BLaER1 (cell line): ENCODE data around the gene RNF169.

Source experiments
- H3K27ac ChIP-seq: shearing (Covaris generic); formaldehyde crosslinking; 2 replicates; pipeline ENCODE4 v1.8.1; 2022
- H3K27me3 ChIP-seq: shearing (Covaris generic); formaldehyde crosslinking; 2 replicates; pipeline ENCODE4 v1.8.1; 2022
- H3K36me3 ChIP-seq: shearing (Covaris generic); formaldehyde crosslinking; 2 replicates; pipeline ENCODE4 v1.8.1; 2022
- H3K4me1 ChIP-seq: shearing (Covaris generic); formaldehyde crosslinking; 2 replicates; pipeline ENCODE4 v1.8.1; 2022
- H3K4me2 ChIP-seq: shearing (Covaris generic); formaldehyde crosslinking; 2 replicates; pipeline ENCODE4 v1.8.1; 2022
- H3K4me3 ChIP-seq: shearing (Covaris generic); formaldehyde crosslinking; 2 replicates; pipeline ENCODE4 v1.8.1; 2022
- H3K9ac ChIP-seq: shearing (Covaris generic); formaldehyde crosslinking; 2 replicates; pipeline ENCODE4 v1.8.1; 2022
- H3K9me3 ChIP-seq: shearing (Covaris generic); formaldehyde crosslinking; 2 replicates; pipeline ENCODE4 v1.8.1; 2022
- H4K20me1 ChIP-seq: shearing (Covaris generic); formaldehyde crosslinking; 2 replicates; pipeline ENCODE4 v1.8.1; 2022
- Cebpa-rat ChIP-seq: shearing (Covaris generic); IDR thresholded peaks from 2 replicates; pipeline ENCODE4 v1.8.1; 2022

Gene RNF169

DNA sequence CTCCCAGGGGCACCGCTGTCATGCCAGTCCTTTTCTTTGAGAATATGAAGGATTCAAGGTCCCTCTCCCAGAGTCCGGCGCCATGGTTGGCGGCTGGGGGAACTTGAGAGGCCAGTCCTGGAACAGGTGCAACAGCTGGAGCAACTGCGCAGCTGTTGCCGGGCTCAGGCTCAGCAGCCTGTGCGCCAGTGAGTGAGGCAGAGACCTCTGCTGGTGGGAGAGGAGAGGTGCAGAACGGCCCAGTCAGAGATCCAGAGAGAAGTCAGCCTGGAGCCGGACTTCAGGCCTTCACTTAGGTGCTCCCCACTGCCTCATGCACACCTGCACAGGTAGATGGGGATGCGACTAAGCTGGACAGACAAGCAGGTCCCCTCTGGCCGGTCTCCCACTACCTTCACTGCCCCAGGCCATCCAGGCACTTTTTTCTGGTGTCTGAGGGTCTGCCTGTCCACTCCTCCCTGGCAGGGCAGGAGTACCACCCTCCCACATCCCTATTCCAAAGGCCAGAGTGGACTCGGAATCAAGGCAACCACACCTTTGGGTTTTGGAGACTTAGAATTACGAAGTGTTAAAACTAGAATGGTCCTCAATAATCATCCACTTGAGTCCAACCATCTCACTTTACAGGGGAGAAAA, 22.0 kb upstream of the RNF169 start:
- no peak for TF ChIP-seq Cebpa-rat
- Histone ChIP-seq H3K4me3 (no peak overlapping the region), H3K4me1 (no peaks in the 10 kb centered on the region), H3K27ac (no peak overlapping the region), H3K9ac (no peak overlapping the region), H3K36me3 (no peaks in the 10 kb centered on the region), H3K9me3 (peaks cover 12% of the 10 kb centered on the region), H3K4me2 (no peak overlapping the region), H4K20me1 (no peaks in the 10 kb centered on the region; the same call in 1 of the 2 replicates), H3K27me3 (peaks cover 34% of the 10 kb centered on the region)

DNA sequence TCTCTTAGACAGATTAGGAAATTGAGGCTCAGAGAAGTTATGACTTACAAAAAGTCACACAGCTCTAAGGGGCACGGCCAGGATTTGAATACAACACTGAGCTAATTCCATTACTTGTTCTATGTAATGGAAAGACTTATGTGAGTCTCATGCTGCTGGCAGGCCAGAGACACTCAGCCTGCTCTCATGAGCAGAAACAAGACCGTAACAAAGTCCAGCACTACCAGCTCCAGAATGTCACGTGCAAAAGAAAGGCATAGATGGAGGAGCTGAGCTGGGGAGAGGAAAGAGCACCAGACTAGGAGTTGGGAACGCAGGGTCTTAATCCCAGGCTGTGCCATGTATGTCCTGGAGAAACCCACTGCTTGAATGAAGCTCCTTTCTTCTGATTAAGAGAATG, 19.3 kb upstream of the RNF169 start:
- peaks cover 51% of the 10 kb centered on the region for H3K27me3 ChIP-seq

DNA sequence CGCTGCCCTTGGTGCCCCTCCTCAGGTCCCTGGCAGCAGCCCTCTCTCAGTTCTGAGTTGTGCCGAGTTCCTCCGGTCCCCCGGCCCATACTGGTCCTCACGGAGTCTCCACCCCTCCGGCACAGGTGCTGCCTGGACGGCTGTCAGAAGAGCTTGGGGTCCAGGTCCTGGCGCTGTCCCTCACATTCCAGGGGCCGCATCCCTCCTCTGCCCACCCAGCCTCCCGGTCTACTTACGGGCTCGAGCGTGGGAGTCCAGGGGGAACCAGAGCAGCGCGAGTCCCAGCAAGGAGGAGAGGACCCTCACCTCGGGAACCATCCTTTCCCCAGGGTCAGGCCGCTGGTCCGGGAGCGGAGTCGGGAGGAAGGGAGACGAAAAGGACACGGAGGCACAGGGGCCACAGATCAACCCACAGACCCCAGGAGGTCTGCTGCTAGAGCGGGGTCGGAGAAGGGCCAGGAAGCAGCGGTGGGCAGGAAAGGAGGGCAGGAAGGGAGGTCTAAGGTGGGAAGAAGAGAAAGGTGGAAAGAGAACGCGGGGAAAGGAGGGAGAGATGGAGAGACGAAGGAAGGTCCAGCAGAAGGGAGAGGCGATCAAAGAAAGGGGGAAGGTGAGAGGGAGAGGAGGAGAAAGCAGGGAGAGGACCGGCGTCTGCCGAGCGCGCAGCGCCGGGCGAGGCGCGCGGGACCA, 17.9 kb upstream of the RNF169 start:
- Histone ChIP-seq H3K9ac (no peak overlapping the region), H3K9me3 (peaks cover 19% of the 10 kb centered on the region), H3K27ac (no peak overlapping the region), H3K36me3 (no peaks in the 10 kb centered on the region), H4K20me1 (no peaks in the 10 kb centered on the region; the same call in 1 of the 2 replicates), H3K4me1 (no peaks in the 10 kb centered on the region), H3K4me2 (no peak overlapping the region), H3K4me3 (0 out of 2 replicates have a peak overlapping the region, but pooled peaks have one; percentile 19), H3K27me3 (peaks cover 51% of the 10 kb centered on the region)
- TF ChIP-seq Cebpa-rat = no peak

More for the DNA sequence above, 19.3 kb upstream of the RNF169 start:
- H3K4me2 ChIP-seq = no peak overlapping the region
- no peak for TF ChIP-seq Cebpa-rat
- no peak overlapping the region for H3K9ac ChIP-seq
- H4K20me1 ChIP-seq = no peaks in the 10 kb centered on the region; the same call in 1 of the 2 replicates
- no peaks in the 10 kb centered on the region for H3K4me1 ChIP-seq
- H3K36me3 ChIP-seq = no peaks in the 10 kb centered on the region
- H3K4me3 ChIP-seq = no peak overlapping the region
- no peak overlapping the region for H3K27ac ChIP-seq
- H3K9me3 ChIP-seq = peaks cover 19% of the 10 kb centered on the region

DNA sequence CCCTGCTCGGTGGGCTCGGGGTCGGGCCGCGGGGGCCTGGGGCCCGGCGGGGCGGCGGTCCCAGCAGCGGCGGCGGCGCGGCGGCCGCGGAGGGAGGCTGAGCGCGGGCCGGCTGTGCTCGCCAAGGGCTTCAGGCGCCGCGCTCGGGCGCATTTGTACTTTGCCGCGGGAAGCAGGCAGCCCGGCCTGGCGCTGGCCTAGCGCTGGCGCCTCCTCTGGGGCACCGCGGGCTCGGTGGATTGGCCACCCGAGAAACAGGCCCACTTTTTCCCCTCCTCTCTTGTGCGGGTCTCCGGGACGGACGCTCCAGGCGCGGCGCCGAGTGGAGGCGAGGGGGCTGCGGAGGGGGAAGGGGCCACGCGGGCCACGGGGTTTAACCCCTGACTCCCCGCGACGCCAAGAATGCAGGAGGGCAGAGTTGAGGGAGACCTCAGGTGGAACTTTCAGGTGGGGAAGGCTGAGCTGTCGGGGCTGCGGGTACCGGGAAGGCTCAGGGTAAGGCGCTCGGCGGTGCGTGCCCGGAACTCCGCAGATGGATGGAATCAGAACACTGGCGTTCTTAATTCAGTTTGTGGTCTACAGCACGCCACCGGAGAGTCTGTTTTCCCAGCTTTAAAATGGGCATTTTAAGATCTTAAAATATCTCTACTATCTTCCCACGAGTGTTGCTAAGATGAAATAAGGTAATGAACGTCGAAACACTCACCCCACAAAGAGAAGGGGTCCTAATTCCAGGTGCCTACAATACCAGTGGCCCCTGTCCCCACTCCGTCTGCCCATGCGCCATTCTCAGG, 17.2 kb upstream of the RNF169 start, which contains the start of gene CHRDL2:
Gene CHRDL2, minus strand, starts transcription at position 126 of the 794 bp plus-strand sequence. CDS start 538 bp downstream, outside the sequence.
- H3K27me3 ChIP-seq = peaks cover 51% of the 10 kb centered on the region
- no peaks in the 10 kb centered on the region for H3K4me1 ChIP-seq
- no peak within 1 kb of the TSS for H3K4me2 ChIP-seq
- H3K4me3 ChIP-seq = 0 out of 2 replicates have a peak within 1 kb of the TSS, but pooled peaks have one; percentile 19
- H3K9me3 ChIP-seq = peaks cover 19% of the 10 kb centered on the region
- H4K20me1 ChIP-seq = no peaks in the 10 kb centered on the region; the same call in 1 of the 2 replicates
- no peaks in the 10 kb centered on the region for H3K36me3 ChIP-seq
- no peak for TF ChIP-seq Cebpa-rat
- no peak within 1 kb of the TSS for H3K9ac ChIP-seq
- H3K27ac ChIP-seq = no peak within 1 kb of the TSS

DNA sequence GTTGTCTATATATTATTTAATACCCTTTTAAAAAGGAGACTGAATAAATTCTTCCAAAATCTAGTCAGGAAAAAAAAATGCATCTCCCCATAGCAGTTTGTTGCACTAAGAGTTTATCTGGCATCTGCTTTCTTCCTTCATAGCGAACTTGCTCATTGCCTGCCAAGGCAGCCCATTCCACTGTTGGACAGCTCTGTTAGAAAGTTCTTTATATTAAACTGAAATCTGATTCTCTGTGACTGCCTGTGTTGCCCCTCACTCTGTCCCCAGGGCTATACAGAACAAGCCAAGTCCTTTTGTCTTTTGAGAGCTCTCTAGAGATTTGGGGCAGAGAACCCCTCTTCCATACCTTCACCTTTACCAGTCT, 14.1 kb upstream of the RNF169 start:
- no peaks in the 10 kb centered on the region; the same call in 1 of the 2 replicates for H4K20me1 ChIP-seq
- no peak overlapping the region for H3K4me3 ChIP-seq
- H3K4me2 ChIP-seq = no peak overlapping the region
- no peaks in the 10 kb centered on the region for H3K4me1 ChIP-seq
- H3K36me3 ChIP-seq = no peaks in the 10 kb centered on the region
- no peak overlapping the region for H3K9ac ChIP-seq
- TF ChIP-seq Cebpa-rat = no peak
- H3K9me3 ChIP-seq = peaks cover 19% of the 10 kb centered on the region
- no peak overlapping the region for H3K27ac ChIP-seq
- H3K27me3 ChIP-seq = peaks cover 38% of the 10 kb centered on the region

DNA sequence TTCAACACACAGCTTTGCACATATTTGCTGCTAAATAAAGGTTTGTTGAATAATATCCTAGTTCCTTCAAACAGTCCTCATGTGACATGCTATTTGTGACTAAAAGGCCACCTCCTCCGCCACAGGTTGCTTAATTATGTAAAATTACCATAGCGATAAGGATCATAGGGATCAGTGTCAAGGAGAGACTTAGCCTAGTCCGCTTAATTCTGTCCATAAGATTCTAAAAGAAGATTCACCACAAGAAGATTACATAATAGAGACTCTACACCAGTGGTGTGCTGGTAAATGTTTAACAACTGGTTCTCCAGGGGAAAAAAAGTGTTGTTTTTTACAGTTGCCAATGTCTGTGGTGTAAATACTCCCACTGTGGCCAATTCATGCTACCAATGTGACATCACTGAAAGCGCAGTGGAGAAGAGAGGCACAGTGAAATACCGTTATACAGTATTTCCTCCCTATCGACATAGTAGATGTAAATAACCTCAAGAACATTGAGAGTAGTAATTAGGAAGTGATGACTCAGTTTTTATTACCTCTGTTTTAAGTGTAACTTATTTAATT, 13.2 kb upstream of the RNF169 start:
- H3K4me1 ChIP-seq = no peaks in the 10 kb centered on the region
- H3K27ac ChIP-seq = no peak overlapping the region
- H3K27me3 ChIP-seq = peaks cover 29% of the 10 kb centered on the region
- no peak for TF ChIP-seq Cebpa-rat
- no peak overlapping the region for H3K9ac ChIP-seq
- no peak overlapping the region for H3K4me3 ChIP-seq
- H3K9me3 ChIP-seq = peaks cover 26% of the 10 kb centered on the region
- H4K20me1 ChIP-seq = no peaks in the 10 kb centered on the region; the same call in 1 of the 2 replicates
- no peak overlapping the region for H3K4me2 ChIP-seq
- H3K36me3 ChIP-seq = no peaks in the 10 kb centered on the region

DNA sequence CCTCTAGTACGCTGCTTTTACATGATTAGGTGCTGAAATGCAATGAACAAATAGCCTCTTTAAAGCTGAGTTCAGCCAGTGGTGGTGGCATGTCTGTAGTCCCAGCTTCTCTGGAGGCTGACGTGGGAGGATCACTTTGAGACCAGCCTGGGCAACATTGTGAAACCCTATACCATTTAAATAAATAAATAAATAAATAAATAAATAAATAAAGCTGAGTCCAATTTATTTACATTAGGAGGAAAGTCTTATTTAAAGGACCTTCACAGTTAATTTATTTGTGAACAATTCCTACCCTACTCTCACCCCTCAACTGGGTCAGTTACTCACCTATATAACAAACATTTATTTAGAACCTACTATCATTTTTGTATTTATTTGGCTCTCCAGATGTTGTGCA, 12.6 kb upstream of the RNF169 start:
- Histone ChIP-seq H3K4me1 (no peaks in the 10 kb centered on the region), H3K9ac (no peak overlapping the region), H3K27ac (no peak overlapping the region), H4K20me1 (no peaks in the 10 kb centered on the region), H3K4me3 (no peak overlapping the region), H3K4me2 (no peak overlapping the region), H3K9me3 (peaks cover 21% of the 10 kb centered on the region), H3K36me3 (no peaks in the 10 kb centered on the region), H3K27me3 (peaks cover 23% of the 10 kb centered on the region)
- no peak for TF ChIP-seq Cebpa-rat

DNA sequence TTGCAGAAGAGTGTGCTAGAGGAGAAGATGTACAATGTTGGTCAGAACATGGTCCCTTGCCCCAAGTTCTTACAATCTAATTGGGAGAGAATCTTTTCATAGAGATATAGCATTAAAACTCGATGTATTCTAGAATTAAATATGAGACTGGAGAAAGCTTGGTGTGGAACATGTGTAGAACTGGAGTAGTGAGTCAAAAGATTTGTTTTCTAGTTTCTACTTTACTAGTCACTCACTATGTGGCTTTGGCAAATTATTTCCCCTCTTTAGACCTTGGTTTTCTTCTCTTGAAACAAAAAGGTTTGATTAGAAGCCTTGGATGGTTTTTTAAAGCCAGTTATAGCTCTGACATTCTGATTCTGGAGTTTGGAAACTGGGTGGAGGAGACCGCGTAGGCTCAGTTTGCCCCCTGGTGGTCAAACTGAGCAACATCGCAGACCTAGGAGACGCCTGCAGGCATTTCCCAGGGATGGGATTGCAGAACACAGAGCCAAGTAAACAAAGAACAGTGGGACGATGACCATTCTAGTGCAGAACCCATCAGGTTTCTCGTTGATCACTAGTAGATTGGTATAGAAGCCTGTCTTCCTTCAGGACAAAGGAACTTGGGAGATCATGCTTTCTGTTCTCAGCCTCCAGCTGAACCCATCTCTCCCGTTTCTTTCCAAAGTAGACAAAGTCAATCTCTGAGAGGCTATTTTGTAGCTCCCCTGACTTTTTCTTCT, 8.9 kb upstream of the RNF169 start:
- TF ChIP-seq Cebpa-rat = no peak
- Histone ChIP-seq H4K20me1 (no peaks in the 10 kb centered on the region), H3K4me3 (no peak overlapping the region), H3K27me3 (no peaks in the 10 kb centered on the region), H3K4me2 (no peak overlapping the region), H3K9ac (no peak overlapping the region), H3K36me3 (no peaks in the 10 kb centered on the region), H3K9me3 (peaks cover 7% of the 10 kb centered on the region), H3K27ac (no peak overlapping the region), H3K4me1 (no peaks in the 10 kb centered on the region)

DNA sequence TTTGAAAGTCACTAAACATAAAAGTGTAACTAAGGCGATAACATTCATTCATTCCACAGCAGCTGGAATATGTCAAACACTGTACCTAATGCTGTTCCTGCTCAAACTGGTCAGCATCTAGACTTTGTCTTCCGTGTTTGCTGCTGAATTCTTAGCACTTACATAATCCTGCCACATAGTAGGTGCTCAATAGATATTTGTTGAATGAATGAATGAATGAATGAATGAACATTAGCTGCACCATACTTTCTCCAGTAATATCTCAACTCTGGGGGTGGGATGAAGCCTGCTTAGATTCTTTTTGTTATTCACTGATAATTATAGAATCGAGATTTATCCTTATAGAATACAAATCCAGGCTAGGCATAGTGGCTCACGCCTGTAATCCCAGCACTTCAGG, 6.6 kb upstream of the RNF169 start:
- H3K4me2 ChIP-seq = no peak overlapping the region
- no peak overlapping the region for H3K4me3 ChIP-seq
- no peaks in the 10 kb centered on the region for H4K20me1 ChIP-seq
- no peak for TF ChIP-seq Cebpa-rat
- H3K27ac ChIP-seq = no peak overlapping the region
- no peak overlapping the region for H3K9ac ChIP-seq
- H3K4me1 ChIP-seq = no peaks in the 10 kb centered on the region
- H3K36me3 ChIP-seq = no peaks in the 10 kb centered on the region
- peaks cover 7% of the 10 kb centered on the region for H3K9me3 ChIP-seq
- H3K27me3 ChIP-seq = no peaks in the 10 kb centered on the region
